Measurements from ENCODE around the gene URGCP.
A peak's percentile ranks its signal among the peaks of the same experiment; 100 is the strongest.
"Not testable (repeated sequence)": the region's sequence is repeated elsewhere in the genome, so short reads cannot be mapped to it uniquely, and the experiment has no call there.

URGCP gene

GRCh38 chr7:43921423-43921822, 15.0 kb upstream of the URGCP start:
- no peak for DNase-seq (ENCODE audit: low read depth)

- no peak for DNase-seq (ENCODE audit: low read depth)
Observed at GRCh38 chr7:43915907-43916306, 9.5 kb upstream of the URGCP start.

GRCh38 chr7:43914795-43915194, 8.4 kb upstream of the URGCP start:
- no peak for DNase-seq (ENCODE audit: low read depth)

DNA sequence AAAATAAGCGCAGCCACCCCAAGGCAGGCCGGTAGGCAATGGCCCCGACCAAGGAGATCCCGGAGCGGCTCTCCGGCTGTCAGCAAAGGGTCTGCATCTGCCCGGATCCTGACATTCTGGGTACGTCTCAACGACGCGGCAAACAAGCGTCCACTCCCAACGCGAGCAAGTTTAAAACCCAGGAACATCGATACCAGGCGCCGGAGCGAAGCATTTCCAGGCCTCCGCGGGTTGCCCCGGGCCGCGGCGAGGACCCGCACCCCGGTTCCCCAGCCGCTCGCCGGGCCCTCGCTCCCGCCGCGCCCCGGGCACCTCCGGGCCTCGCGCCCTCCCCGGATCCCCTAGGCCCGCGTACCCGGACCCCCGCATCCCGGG, 453 bp downstream of the URGCP start:
- DNase-seq (ENCODE audit: low read depth) = no peak

- DNase-seq (ENCODE audit: low read depth) = no peak
Observed at GRCh38 chr7:43905209-43905946, 1.0 kb downstream of the URGCP start.

GRCh38 chr7:43904533-43905208, 1.7 kb downstream of the URGCP start:
- DNase-seq (ENCODE audit: low read depth) = no peak

DNA sequence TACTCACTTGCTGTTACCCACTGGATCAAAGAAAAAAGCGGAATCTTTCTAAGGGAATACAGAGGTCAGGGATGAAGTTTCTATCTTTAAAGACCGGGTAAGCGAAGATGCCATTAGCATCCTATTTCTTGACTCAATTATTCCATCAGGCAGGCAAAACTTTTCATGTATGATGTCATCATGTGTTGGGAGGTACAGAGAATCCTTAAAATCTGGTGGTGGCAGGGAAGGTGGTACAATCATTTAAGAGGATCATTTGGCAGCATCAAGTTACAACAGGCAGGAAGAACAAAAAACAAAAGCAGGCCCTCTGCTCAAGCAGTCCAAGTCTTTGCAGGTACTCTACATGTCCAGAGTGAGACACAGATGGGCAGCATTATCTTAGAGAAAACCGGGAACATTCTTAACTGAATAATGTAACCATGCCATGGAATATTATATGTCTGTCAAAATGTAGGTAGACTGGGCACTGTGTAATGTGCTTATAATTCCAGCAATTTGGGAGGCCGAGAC, 3.8 kb downstream of the URGCP start:
- no peak for DNase-seq (ENCODE audit: low read depth)

GRCh38 chr7:43898571-43898970, 7.8 kb downstream of the URGCP start:
- DNase-seq (ENCODE audit: low read depth) = not testable (repeated sequence)

DNA sequence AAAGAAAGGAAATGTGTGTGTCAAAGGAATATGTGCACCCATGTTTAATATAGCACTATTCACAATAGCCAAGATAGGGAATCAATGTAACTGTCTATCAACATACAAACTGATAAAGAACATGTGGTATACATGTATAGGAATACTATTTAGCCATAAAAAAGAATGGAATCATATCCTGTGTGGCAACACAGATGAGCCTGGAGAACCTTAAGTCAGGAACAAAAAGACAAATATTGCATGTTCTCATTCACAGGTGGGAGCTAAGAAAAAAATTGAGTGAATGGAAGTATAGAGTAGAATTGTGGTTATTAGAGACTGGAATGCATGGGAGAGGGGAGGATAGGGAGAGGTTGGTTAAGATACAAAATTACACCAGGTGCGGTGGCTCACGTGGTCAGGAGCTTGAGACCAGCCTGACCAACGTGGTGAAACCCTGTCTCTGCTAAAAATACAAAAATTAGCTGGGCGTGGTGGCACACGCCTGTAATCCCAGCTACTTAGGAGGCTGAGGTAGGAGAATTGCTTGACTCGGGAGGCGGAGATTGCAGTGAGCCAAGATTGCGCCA, 10.5 kb downstream of the URGCP start:
- DNase-seq (ENCODE audit: low read depth) = no peak

GRCh38 chr7:43891069-43891955, 15.1 kb downstream of the URGCP start:
- DNase-seq (ENCODE audit: low read depth) = no peak

GRCh38 chr7:43890468-43890867, 15.9 kb downstream of the URGCP start:
- no peak for DNase-seq (ENCODE audit: low read depth)

GRCh38 chr7:43888993-43889945, 17.1 kb downstream of the URGCP start:
- DNase-seq (ENCODE audit: low read depth) = no peak

GRCh38 chr7:43884617-43885016, 21.8 kb downstream of the URGCP start:
- DNase-seq (ENCODE audit: low read depth) = no peak

- no peak for DNase-seq (ENCODE audit: low read depth)
Observed at GRCh38 chr7:43884209-43884608, 22.2 kb downstream of the URGCP start.

- DNase-seq (ENCODE audit: low read depth) = no peak
Observed at GRCh38 chr7:43880596-43880995, 25.8 kb downstream of the URGCP start.

DNA sequence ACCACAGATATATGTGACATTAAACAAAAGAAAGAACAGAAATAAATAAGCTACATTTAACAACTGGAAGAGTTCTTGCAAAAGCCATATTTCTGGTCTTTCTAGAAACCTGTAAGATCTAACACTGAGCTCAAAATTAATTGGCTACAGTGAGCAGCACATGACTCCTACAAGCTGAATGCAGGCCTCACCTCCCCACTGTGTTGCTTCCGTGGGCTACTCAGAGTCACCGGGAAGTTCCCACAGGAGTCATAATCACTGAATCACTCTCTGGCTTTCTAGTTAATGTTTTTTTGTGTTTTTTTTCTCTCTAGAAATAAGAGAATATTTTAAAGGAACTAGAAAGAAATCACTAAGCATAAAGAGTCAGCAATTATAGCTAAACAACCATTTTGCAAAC, 26.9 kb downstream of the URGCP start:
- DNase-seq (ENCODE audit: low read depth) = peak; percentile 59

- DNase-seq (ENCODE audit: low read depth) = no peak
Observed at GRCh38 chr7:43878867-43879266, 27.5 kb downstream of the URGCP start.

- DNase-seq (ENCODE audit: low read depth) = no peak
Observed at GRCh38 chr7:43877968-43878864, 28.2 kb downstream of the URGCP start.

DNA sequence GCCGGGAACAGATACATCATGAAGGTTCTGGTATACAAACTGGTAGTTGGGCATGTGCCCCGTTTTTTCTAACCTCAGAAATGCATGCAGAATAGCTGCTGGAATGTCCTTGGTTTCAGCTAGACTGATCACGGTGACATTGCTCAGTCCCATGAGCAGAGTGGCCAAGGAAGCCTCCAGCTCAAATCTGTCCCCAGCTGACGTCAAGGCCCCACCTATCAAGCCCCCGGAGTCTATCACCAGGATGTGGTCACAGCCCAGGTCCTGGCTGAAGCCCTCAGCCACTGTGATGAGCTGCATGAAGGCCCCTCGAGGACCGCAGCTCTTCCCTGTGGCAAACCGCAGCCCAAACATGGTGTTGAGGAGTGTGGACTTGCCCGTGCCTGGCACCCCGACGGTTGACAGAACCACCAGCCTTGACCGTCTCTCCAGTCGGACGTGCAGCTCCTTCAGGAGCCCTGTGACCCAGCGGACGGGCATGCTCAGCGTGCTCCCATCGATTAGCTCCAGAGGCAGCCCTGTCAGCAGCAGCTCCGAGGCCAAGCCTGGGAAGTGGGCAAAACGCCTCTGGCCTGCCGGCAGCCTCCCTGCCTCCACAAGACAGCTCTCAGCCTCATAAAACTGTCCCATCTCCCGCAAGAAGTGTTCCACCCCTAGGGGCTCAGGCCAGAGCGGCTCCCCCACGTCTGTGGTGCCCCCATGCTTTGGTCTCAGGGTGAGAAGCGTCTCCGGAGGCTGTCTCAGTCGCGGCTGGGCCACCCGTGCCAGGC, 29.2 kb downstream of the URGCP start:
- no peak for DNase-seq (ENCODE audit: low read depth)
